OCI-LY3 (cell line): ENCODE measurements around the gene ZER1.

Experiments
- EZH2phosphoT487 ChIP-seq: fragments of 200-600 bp; shearing (Covaris generic); IDR thresholded peaks from 2 replicates; pipeline ENCODE4 v1.6.1; 2018; ENCODE audit warnings: antibody characterized with exemption, mixed run types, low read depth
- TF ChIP-seq, protein P1 (sequence below): fragments of 200-600, 300-600 bp; sonication (generic); IDR thresholded peaks from 2 replicates; pipeline ENCODE4 v1.5.1; 2014; ENCODE audit warnings: antibody characterized with exemption, low read length, low read depth

- TF ChIP-seq, protein P1, sequence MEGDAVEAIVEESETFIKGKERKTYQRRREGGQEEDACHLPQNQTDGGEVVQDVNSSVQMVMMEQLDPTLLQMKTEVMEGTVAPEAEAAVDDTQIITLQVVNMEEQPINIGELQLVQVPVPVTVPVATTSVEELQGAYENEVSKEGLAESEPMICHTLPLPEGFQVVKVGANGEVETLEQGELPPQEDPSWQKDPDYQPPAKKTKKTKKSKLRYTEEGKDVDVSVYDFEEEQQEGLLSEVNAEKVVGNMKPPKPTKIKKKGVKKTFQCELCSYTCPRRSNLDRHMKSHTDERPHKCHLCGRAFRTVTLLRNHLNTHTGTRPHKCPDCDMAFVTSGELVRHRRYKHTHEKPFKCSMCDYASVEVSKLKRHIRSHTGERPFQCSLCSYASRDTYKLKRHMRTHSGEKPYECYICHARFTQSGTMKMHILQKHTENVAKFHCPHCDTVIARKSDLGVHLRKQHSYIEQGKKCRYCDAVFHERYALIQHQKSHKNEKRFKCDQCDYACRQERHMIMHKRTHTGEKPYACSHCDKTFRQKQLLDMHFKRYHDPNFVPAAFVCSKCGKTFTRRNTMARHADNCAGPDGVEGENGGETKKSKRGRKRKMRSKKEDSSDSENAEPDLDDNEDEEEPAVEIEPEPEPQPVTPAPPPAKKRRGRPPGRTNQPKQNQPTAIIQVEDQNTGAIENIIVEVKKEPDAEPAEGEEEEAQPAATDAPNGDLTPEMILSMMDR: peak; percentile 69
- no peak for TF ChIP-seq EZH2phosphoT487
Measured at GRCh38 chr9:128702445-128702948, 69.2 kb downstream of the ZER1 start, which contains the start of gene PKN3.
